ENCODE measurements around the gene IL11.

Gene IL11

DNA sequence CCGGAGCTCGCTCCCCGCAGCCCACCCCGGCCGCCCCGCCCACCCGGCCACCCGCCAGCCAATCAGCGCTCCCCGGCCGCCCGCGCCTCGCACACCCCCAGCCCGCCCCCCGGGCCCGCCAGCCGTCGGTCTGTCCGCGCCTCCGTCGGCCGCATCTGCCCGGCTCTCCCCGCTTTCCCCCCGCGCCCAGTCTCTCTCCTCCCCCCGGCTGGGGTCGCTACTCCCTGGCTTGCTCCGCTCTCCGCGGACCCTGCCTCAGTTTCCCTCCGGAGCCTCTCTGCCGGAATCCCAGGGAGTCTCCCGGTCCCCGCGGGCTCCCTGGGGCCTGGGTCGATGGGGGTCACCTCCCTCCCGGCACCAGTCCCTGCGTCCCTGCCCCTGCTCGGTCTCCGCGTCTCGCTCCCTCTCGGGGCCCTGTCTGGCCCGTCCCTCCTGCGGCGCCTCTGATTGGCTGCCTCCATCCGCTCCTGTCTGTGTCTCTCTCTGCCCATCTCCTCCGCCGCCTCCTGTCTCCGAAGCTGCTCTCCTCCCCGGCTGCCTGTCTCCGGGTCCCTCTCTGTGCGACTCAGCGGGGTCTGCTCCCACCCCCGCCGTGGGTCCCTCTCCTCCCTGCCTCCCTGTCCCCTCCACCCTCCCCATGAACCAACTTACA lies 484 bp downstream of the IL11 start:
- peak; percentile 57 for DNase-seq

- peak; percentile 27 for DNase-seq
Measured at GRCh38 chr19:55368701-55369563, 1.3 kb downstream of the IL11 start.

GRCh38 chr19:55368106-55368505 lies 2.2 kb downstream of the IL11 start:
- no peak for DNase-seq

GRCh38 chr19:55366790-55367189 lies 3.5 kb downstream of the IL11 start:
- no peak for DNase-seq

DNA sequence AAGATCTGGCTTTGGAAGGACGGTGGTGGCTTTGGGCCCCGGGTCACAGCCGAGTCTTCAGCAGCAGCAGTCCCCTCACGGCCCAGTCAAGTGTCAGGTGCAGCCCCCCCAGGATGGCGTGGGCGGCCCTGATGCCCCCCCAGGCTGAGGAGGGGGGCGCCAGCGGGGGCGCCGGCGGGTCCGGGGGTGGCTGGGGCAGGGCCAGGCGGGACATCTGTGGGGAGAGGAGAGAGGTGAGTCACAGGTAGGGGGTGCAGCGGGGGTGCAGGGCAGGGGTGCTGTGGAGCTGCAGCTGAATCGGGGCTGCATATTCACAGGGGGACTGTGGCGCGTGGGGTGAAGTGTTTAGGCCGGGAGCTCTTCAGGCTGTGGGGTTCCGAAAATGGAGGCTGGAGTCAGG lies 4.3 kb downstream of the IL11 start:
- DNase-seq, result no peak

- no peak for DNase-seq
Measured at GRCh38 chr19:55365245-55365644, 5.0 kb downstream of the IL11 start.

- DNase-seq, result no peak
Measured at GRCh38 chr19:55362990-55363716, 7.1 kb downstream of the IL11 start, which contains the start of gene GARIN5B. Gene GARIN5B (minus strand): TSS chr19:55363260. CDS start chr19:55363066, 194 bp downstream.

GRCh38 chr19:55362174-55362989 lies 7.9 kb downstream of the IL11 start:
- DNase-seq, result no peak

DNA sequence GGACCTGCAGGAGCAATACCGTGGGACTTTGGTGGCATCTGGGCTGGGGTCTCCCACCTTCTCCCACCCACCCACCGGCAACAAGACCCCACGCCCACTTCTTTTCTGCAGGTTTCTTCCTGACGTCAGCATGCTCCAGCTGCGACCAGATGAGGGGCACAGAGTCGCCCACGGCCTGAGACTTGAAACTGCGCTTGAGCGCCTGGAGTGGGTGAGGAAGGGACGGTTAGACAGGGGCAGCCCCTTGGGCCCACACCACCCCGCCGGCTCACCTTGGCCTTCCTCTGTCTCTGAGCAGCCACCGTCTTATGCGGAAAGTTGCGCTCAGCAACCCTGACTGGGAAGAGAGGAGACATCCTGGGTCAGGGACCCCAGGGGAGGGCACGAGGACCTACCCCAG lies 9.4 kb downstream of the IL11 start:
- DNase-seq, result no peak

- DNase-seq, result no peak
Measured at GRCh38 chr19:55358943-55359908, 11.0 kb downstream of the IL11 start.

- no peak for DNase-seq
Measured at GRCh38 chr19:55358493-55358892, 11.8 kb downstream of the IL11 start.

DNA sequence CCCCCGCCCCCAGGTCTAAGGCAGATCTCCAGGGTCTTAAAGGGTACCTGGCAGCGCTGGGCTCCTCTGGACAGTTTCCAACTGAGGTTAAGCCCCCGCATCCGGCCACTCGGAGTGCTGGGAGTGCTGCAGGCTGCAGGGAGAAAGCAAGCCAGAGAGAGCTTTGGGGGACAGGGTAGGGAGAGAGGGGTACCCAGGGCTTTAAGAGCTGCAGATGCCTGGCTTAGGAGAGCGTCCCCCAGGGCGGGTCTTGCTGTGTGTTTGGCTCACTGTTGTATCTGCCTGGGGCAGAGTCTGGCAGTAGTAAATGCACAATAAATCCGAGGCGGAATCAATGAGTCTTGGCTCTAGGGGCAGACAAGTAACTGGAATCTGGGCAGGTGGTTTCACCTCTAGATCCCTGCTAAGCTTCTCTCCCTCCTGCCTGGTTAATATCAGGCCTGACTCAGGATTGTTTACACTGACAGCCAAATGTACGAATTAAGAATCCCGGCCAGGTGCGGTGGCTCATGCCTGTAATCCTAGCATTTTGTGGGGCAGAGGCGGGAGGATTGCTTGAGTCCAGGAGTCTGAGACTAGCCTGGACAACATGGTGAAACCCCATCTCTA lies 14.9 kb downstream of the IL11 start:
- DNase-seq, result no peak

- no peak for DNase-seq
Measured at GRCh38 chr19:55354698-55355212, 15.5 kb downstream of the IL11 start, which contains the start of gene COX6B2. Gene COX6B2 (minus strand): TSS chr19:55354719. CDS start chr19:55354521, 198 bp downstream.

DNA sequence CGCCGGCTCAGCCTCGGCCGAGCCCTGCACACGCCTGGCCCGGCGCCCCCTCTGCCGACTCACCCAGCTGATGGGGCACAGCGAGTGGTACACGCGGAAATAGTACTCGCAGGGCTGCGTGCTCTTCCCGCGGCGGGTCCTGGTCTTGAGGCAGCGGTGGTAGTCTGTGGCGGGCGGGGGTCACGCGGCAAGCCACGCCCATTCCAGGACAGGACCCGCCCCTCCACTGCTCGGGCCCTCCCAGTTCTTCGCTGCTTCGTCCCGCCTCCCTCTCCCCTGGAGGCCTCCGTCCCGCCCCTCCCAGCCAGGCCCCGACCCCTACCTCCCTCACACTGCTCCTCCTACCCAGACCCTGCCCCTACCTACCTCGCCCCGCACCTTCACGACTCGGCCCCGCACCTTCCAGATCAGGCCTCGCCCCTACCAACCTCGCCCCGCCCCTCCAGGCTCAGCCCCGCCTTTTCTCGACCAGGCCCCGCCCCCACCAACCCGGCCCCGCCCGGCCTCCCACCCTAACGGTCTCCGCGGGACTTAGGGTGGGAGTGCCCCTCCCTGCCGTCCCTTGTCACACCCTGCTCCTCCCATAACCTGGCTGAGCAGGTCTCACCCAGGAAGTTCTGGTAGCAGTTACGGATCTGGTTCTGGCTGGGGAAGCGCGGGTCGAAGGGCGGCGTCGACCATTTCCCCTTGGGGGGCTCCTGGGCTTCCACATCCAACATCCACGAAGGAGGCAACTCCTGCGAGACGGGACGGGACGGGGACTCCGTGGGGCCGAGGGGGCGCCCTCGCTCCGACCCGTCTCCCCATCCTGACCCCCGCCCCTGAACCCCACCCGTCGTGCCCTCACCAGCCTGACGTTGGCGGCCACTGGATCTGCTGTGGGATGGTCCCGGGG lies 16.2 kb downstream of the IL11 start:
- DNase-seq, result no peak

DNA sequence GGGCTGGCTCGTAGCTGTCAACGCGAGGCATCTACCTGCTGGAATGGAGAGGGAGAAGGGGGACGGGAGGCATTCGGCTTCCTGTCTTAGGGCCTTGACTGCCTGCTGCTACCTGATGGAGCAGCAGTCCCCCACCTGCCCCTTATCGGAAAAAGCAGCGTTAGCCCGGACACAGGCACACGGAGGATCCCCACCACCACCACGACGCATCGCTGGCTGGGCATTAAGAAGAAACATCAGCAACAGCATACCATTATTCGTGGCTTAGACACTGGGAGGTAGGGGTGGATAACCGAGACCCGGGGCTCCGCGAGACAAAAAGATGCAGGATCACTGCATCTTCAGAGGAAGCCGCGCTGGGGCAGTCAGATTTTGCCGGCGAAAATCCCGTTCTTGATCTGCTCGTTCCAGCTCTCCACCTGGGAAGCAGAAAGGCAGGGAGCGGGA lies 16.9 kb downstream of the IL11 start:
- DNase-seq, result no peak

GRCh38 chr19:55352549-55353145 lies 17.6 kb downstream of the IL11 start:
- DNase-seq, result no peak

GRCh38 chr19:55352040-55352439 lies 18.2 kb downstream of the IL11 start:
- DNase-seq, result no peak

DNA sequence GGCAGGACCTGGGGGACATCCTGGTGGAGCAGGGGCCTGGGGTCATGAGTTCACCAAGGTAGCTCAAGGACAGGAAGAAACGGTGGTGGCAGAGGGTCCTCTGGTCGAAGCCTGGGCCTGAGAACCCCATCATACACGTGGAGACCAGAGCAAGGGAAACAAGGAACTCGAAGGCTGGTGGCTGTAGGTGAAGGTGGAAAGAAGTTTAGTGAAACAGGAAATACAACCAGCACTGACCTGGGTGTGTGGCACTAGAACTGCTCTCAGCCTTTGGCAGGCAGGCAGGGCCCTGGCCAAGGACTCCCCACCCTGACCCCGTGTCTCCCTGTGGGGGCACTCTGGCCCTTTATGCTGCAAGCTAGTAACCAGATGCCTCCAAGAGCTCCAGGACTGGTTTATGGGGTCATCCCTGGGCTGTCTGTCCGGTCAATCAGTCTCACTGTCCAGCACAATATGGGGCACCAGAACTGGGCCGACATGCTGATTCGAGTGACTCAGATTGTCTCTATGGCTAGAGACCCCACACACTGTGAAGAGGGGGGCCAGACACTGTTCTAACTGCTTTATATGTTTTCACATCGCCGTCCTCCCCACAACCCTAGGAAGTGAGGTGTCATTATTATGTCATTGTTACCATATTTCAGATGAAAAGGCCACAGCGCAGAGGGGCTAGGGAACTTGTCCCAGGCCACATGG lies 19.5 kb downstream of the IL11 start:
- no peak for DNase-seq
